Body of pancreas (tissue), 4 donors: ENCODE measurements around the gene ITGB2.

Experiments used
- POLR2A ChIP-seq, 3 donors: fragments of 450-650 bp; IDR thresholded peaks; one replicate each; pipeline ENCODE4 v1.6.1; 2016; ENCODE audit warnings: antibody characterized with exemption in 3 of 3, mild to moderate bottlenecking in 2 of 3
- TF ChIP-seq, protein P1 (sequence below), 7 experiments: fragments of 450-650 bp in 4 of 7; fragments of 200-600 bp in 3 of 7; sonication (generic) in 3 of 7; IDR thresholded peaks; one replicate each; pipeline ENCODE4 v1.5.1; 2016 to 2019; ENCODE audit warnings: antibody characterized with exemption in 7 of 7

DNA sequence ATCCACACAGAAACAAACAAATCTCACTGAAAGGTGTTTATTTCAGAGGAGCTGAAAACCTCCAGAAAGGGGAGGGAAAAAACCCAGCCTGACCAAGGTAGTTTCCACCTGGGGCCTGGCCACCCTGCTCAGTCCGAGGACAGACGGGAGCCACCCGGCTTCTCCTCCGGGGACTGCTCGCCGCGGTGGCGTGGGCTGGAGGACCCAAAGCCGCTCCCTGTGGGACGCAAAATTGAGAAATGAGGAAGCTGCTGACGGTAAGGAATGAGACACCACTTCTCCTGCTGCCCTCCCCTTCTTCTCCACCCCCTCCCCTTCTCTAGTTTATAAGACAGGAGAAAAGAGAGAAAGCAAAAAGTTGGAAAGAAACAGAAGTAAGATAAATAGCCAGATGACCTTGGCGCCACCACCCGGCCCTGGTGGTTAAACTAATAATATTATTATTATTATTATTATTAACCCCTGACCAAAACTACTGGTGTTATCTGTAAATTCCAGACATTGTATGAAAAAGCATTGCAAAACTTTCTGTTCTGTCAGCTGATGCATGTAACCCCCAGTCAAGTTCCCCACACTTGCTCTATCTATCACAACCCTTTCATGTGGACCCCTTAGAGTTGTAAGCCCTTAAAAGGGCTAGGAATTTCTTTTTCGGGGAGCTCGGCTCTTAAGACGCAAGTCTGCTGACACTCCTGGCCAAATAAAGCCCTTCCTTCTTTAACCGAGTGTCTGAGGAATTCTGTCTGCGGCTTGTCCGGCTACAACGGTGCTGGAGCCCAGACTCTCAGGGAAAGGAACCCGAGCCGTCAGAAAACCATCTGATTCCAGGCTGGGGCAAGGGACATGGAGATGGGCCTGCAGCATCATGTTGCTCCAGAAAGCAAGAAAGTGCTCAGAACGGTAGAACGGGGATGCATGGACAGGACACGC, 12.5 kb downstream of the ITGB2 start:
- TF ChIP-seq, protein P1, sequence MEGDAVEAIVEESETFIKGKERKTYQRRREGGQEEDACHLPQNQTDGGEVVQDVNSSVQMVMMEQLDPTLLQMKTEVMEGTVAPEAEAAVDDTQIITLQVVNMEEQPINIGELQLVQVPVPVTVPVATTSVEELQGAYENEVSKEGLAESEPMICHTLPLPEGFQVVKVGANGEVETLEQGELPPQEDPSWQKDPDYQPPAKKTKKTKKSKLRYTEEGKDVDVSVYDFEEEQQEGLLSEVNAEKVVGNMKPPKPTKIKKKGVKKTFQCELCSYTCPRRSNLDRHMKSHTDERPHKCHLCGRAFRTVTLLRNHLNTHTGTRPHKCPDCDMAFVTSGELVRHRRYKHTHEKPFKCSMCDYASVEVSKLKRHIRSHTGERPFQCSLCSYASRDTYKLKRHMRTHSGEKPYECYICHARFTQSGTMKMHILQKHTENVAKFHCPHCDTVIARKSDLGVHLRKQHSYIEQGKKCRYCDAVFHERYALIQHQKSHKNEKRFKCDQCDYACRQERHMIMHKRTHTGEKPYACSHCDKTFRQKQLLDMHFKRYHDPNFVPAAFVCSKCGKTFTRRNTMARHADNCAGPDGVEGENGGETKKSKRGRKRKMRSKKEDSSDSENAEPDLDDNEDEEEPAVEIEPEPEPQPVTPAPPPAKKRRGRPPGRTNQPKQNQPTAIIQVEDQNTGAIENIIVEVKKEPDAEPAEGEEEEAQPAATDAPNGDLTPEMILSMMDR (IDR thresholded peaks at IDR 0.05), result no peak
- no peak for TF ChIP-seq POLR2A (IDR thresholded peaks at IDR 0.05)
